SK-N-SH (cell line): Measurements from ENCODE around the gene BIRC3. TPM values are rescaled to one million over a fixed set of nuclear protein-coding genes. Genes with fewer than 3 reads are reported as not detected.

ENCODE experiments used
- CTCF ChIA-PET: fragments of 300-600, 350-600 bp; formaldehyde crosslinking; extraction: SDS; loops from one replicate; lab custom pipeline; 2021; lab: Yijun Ruan, JAX
- POLR2A ChIA-PET: fragments of 350-600 bp; sonication (Branson Sonifier 250); formaldehyde crosslinking; extraction: SDS; loops from one replicate; lab custom pipeline; 2020; ENCODE audit warnings: antibody characterized with exemption, inconsistent platforms; lab: Yijun Ruan, JAX
- DNase-seq: peaks from one replicate; pipeline ENCODE4 v3.0.0; 2012
- H2AFZ ChIP-seq: fragments of 200-600 bp; sonication (generic); 2 replicates; pipeline ENCODE4 v1.8.1; 2016; ENCODE audit warnings: antibody characterized with exemption, mild to moderate bottlenecking, low read depth
- H3F3A ChIP-seq: fragments of 200-600 bp; sonication (generic); replicated peaks from 2 replicates; pipeline ENCODE3; 2016; ENCODE audit warnings: antibody characterized with exemption, mild to moderate bottlenecking; ENCODE audit not compliant: insufficient read depth
- H3K27ac ChIP-seq, 2 experiments: fragments of 200-500 bp in 1 of 2; fragments of 200-600 bp in 1 of 2; sonication (Bioruptor generic) in 1 of 2; sonication (generic), shearing (Covaris generic) in 1 of 2; 2 replicates each; pipeline versions ENCODE4 v1.5.1 to v1.6.1; 2014 to 2016; ENCODE audit warnings: low read depth in 2 of 2, inconsistent platforms in 1 of 2, low read length in 1 of 2, mild to moderate bottlenecking in 1 of 2, mixed read lengths in 1 of 2
- H3K27me3 ChIP-seq: fragments of 200-600 bp; sonication (generic), shearing (Covaris generic); 2 replicates; pipeline ENCODE4 v1.6.1; 2016; ENCODE audit warnings: mixed run types; ENCODE audit not compliant: insufficient read depth
- H3K36me3 ChIP-seq, 2 experiments: fragments of 200-500 bp in 1 of 2; fragments of 200-600 bp in 1 of 2; sonication (Bioruptor generic) in 1 of 2; sonication (generic) in 1 of 2; replicated peaks in 1 of 2; 2 replicates each; pipeline versions ENCODE3 to v1.5.1; 2014 to 2016; ENCODE audit warnings: low read length in 1 of 2, mild to moderate bottlenecking in 1 of 2; ENCODE audit not compliant: insufficient read depth in 2 of 2, control insufficient read depth in 1 of 2
- H3K4me1 ChIP-seq, 2 experiments: fragments of 200-500 bp in 1 of 2; fragments of 200-600 bp in 1 of 2; sonication (Bioruptor generic) in 1 of 2; sonication (generic), shearing (Covaris generic) in 1 of 2; 2 replicates each; pipeline versions ENCODE4 v1.5.1 to v1.6.1; 2014 to 2016; ENCODE audit warnings: low read depth in 1 of 2, low read length in 1 of 2, mixed run types in 1 of 2; ENCODE audit not compliant: insufficient read depth in 2 of 2, control insufficient read depth in 1 of 2
- H3K4me2 ChIP-seq: fragments of 200-600 bp; sonication (generic), shearing (Covaris generic); 2 replicates; pipeline ENCODE4 v1.6.1; 2017; ENCODE audit warnings: mixed run types
- H3K4me3 ChIP-seq, 2 experiments: fragments of 200-500 bp in 1 of 2; fragments of 200-600 bp in 1 of 2; sonication (Bioruptor generic) in 1 of 2; sonication (generic), shearing (Covaris generic) in 1 of 2; 2 replicates each; pipeline versions ENCODE4 v1.5.1 to v1.8.1; 2014 to 2016; ENCODE audit warnings: low read depth in 2 of 2, inconsistent platforms in 1 of 2, low read length in 1 of 2, mild to moderate bottlenecking in 1 of 2, mixed read lengths in 1 of 2, moderate library complexity in 1 of 2
- H3K79me2 ChIP-seq: fragments of 200-600 bp; sonication (generic); 2 replicates; pipeline ENCODE4 v1.8.1; 2017; ENCODE audit warnings: mild to moderate bottlenecking; ENCODE audit not compliant: insufficient read depth
- H3K9ac ChIP-seq: fragments of 200-600 bp; sonication (generic); 2 replicates; pipeline ENCODE4 v1.6.1; 2017; ENCODE audit warnings: mixed run types
- H3K9me2 ChIP-seq: fragments of 200-600 bp; sonication (generic); 2 replicates; pipeline ENCODE4 v1.6.1; 2017; ENCODE audit warnings: mixed run types
- H3K9me3 ChIP-seq: fragments of 200-600 bp; sonication (generic); 2 replicates; pipeline ENCODE4 v1.6.1; 2017; ENCODE audit warnings: mixed run types, mild to moderate bottlenecking, moderate library complexity
- H4K20me1 ChIP-seq: fragments of 200-600 bp; sonication (generic); 2 replicates; pipeline ENCODE4 v1.6.1; 2017; ENCODE audit warnings: mild to moderate bottlenecking, mixed run types; ENCODE audit not compliant: insufficient read depth
- CTCF ChIP-seq: fragments of 200-600 bp; sonication (generic); IDR thresholded peaks from 2 replicates; pipeline ENCODE4 v1.6.1; 2017; ENCODE audit warnings: antibody characterized with exemption, mild to moderate bottlenecking, moderate library complexity
- ELF1 ChIP-seq: IDR thresholded peaks from 2 replicates; pipeline ENCODE4 v1.4.0; 2012
- EP300 ChIP-seq, 2 experiments: IDR thresholded peaks; 2 replicates each; pipeline versions ENCODE4 v1.4.0 to v1.6.1; 2012; ENCODE audit warnings: borderline replicate concordance in 1 of 2, low read depth in 1 of 2, low read length in 1 of 2
- EZH2phosphoT487 ChIP-seq: fragments of 200-600 bp; sonication (generic); IDR thresholded peaks from 2 replicates; pipeline ENCODE4 v1.6.1; 2017; ENCODE audit warnings: low read depth, mixed run types, mild to moderate bottlenecking, antibody characterized with exemption, moderate library complexity, borderline replicate concordance
- FOXM1 ChIP-seq: IDR thresholded peaks from 2 replicates; pipeline ENCODE4 v1.4.0; 2012; ENCODE audit warnings: low read depth, mild to moderate bottlenecking
- GATA2 ChIP-seq: sonication (generic); formaldehyde crosslinking; IDR thresholded peaks from 2 replicates; pipeline ENCODE4 v1.5.0; 2020; ENCODE audit warnings: mild to moderate bottlenecking, missing genetic modification reagents
- REST ChIP-seq: IDR thresholded peaks from 2 replicates; pipeline ENCODE4 v1.6.1; 2012; ENCODE audit warnings: mild to moderate bottlenecking, low read depth, low read length, moderate library complexity
- RFX5 ChIP-seq: IDR thresholded peaks from 2 replicates; pipeline ENCODE4 v1.6.1; 2012; ENCODE audit warnings: mild to moderate bottlenecking, improper control_type of control experiment, low read length
- RXRA ChIP-seq: IDR thresholded peaks from 2 replicates; pipeline ENCODE4 v1.4.0; 2012; ENCODE audit warnings: low read depth, mild to moderate bottlenecking, borderline replicate concordance
- SMC3 ChIP-seq: IDR thresholded peaks from 2 replicates; pipeline ENCODE4 v1.6.1; 2012; ENCODE audit warnings: low read depth, low read length, improper control_type of control experiment
- TEAD4 ChIP-seq: IDR thresholded peaks from 2 replicates; pipeline ENCODE4 v1.4.0; 2012; ENCODE audit warnings: mild to moderate bottlenecking, borderline replicate concordance; ENCODE audit not compliant: insufficient read depth
- USF2 ChIP-seq: fragments of 150-350 bp; IDR thresholded peaks from 2 replicates; pipeline ENCODE4 v1.6.1; 2017; ENCODE audit warnings: antibody characterized with exemption, low read length, low read depth, borderline replicate concordance
- WGBS: methylation state at CpG from one replicate; pipeline ENCODE4 v1.1.6; 2017; ENCODE audit warnings: low lambda C conversion rate; 5-methylcytosine and 5-hydroxymethylcytosine counted together
- polyA plus RNA-seq, 3 experiments: library from polyadenylated mRNA; depleted of rRNA; stranded (reverse); fragments of >200 nt; gene quantifications; 2 replicates each; pipeline ENCODE4 v1.2.3, GENCODE V29; 2012

Gene BIRC3
- polyA plus RNA-seq, 1 of the 3 experiments (the other 2 are of a cell fraction) = 0.46 TPM

GRCh38 chr11:102314784-102315183 is 2.5 kb upstream of the BIRC3 start:
- POLR2A ChIA-PET = interaction anchor here (0.9 kb wide), 1 partner anchor 26 kb away, joined by 3 read pairs; no protein-coding TSS in a partner anchor

GRCh38 chr11:102316346-102316904 is 859 bp upstream of the BIRC3 start:
- Histone ChIP-seq H3K27ac (no peak overlapping the region), H3K9ac (no peak overlapping the region; the same call in 1 of the 2 replicates), H3K4me1 (peaks cover 8 to 16% of the 10 kb centered on the region in 2 experiments; a peak in 2 of 4 replicates), H3F3A (peaks cover 14% of the 10 kb centered on the region), H4K20me1 (no peaks in the 10 kb centered on the region), H3K79me2 (no peaks in the 10 kb centered on the region; the same call in 1 of the 2 replicates), H3K9me3 (no peaks in the 10 kb centered on the region), H3K4me2 (peak overlapping the region; percentile 90; the same call in 1 of the 2 replicates), H3K9me2 (no peaks in the 10 kb centered on the region), H3K36me3 (no peaks in the 10 kb centered on the region), H3K27me3 (no peaks in the 10 kb centered on the region), H3K4me3 (no peak overlapping the region), H2AFZ (peak overlapping the region; percentile 27; the same call in 1 of the 2 replicates)
- TF ChIP-seq RFX5 = no peak
- peak; percentile 10; the same call in 1 of the 2 replicates for TF ChIP-seq GATA2 (CRISPR knock-in tag)
- DNase-seq = no peak
- WGBS = 56% methylated on average over 4 of the region's 4 CpGs
- ChIA-PET POLR2A (interaction anchor here (0.7 kb wide), 1 partner anchor 172 kb away, joined by 3 read pairs; no protein-coding TSS in a partner anchor), CTCF (interaction anchor here (0.6 to 1.9 kb wide), 5 partner anchors 9 to 120 kb away, joined by 3 to 13 read pairs (median 4); no protein-coding TSS in a partner anchor)

More at GRCh38 chr11:102314784-102315183, 2.5 kb upstream of the BIRC3 start:
- no peaks in the 10 kb centered on the region for H3K36me3 ChIP-seq
- H3K27me3 ChIP-seq = no peaks in the 10 kb centered on the region
- no peak overlapping the region for H2AFZ ChIP-seq
- DNase-seq = no peak
- H3K9me2 ChIP-seq = no peaks in the 10 kb centered on the region
- H3K27ac ChIP-seq = no peak overlapping the region
- no peak overlapping the region for H3K4me2 ChIP-seq
- no peak overlapping the region for H3K4me3 ChIP-seq
- CTCF ChIA-PET = interaction anchor here (0.6 to 1.8 kb wide), 7 partner anchors 9 to 29 kb away, joined by 3 to 4 read pairs (median 3); no protein-coding TSS in a partner anchor
- H3K9ac ChIP-seq = no peak overlapping the region
- peaks cover 8 to 16% of the 10 kb centered on the region in 2 experiments; a peak in 2 of 4 replicates for H3K4me1 ChIP-seq
- H3K79me2 ChIP-seq = no peaks in the 10 kb centered on the region; the same call in 1 of the 2 replicates
- WGBS = 77% methylated on average over 2 of the region's 2 CpGs
- H3K9me3 ChIP-seq = no peaks in the 10 kb centered on the region
- TF ChIP-seq EP300 (IDR thresholded peaks at IDR 0.05; ENCODE audit: borderline replicate concordance in 1 of 2, low read depth in 1 of 2, low read length in 1 of 2) = no peak
- H3F3A ChIP-seq = peaks cover 14% of the 10 kb centered on the region
- H4K20me1 ChIP-seq = no peaks in the 10 kb centered on the region

- POLR2A ChIA-PET = no interaction called here
- no peak for TF ChIP-seq EP300 (IDR thresholded peaks at IDR 0.05; ENCODE audit: borderline replicate concordance in 1 of 2, low read depth in 1 of 2, low read length in 1 of 2)
- no peak for TF ChIP-seq RFX5
- TF ChIP-seq USF2 = no peak
- TF ChIP-seq FOXM1 = no peak
- no peak for TF ChIP-seq SMC3
- TF ChIP-seq REST = no peak
- no peak for TF ChIP-seq EZH2phosphoT487
- no peak for TF ChIP-seq TEAD4
- TF ChIP-seq RXRA = no peak
- no peak for TF ChIP-seq ELF1
- no peak for TF ChIP-seq CTCF
Observed at GRCh38 chr11:102317768-102318103, 452 bp downstream of the BIRC3 start.

More at GRCh38 chr11:102317768-102318103, 452 bp downstream of the BIRC3 start:
- Histone ChIP-seq H3K27ac (peak overlapping the region in 1 of 2 experiments; percentile 41; a peak in 1 of 4 replicates), H3K4me1 (peaks cover 8 to 16% of the 10 kb centered on the region in 2 experiments; a peak in 3 of 4 replicates), H3K27me3 (no peaks in the 10 kb centered on the region), H3K4me2 (peak overlapping the region; percentile 90), H3K79me2 (peaks cover 3% of the 10 kb centered on the region; the same call in 1 of the 2 replicates), H3K36me3 (no peaks in the 10 kb centered on the region), H2AFZ (peak overlapping the region; percentile 78), H3K4me3 (peak overlapping the region; percentile 52 to 66), H4K20me1 (no peaks in the 10 kb centered on the region), H3K9me3 (no peaks in the 10 kb centered on the region), H3K9ac (peak overlapping the region; percentile 39), H3F3A (peaks cover 22% of the 10 kb centered on the region), H3K9me2 (no peaks in the 10 kb centered on the region)
- CTCF ChIA-PET = interaction anchor here (0.6 to 1.9 kb wide), 6 partner anchors 10 to 73 kb away, joined by 3 to 7 read pairs (median 4); no protein-coding TSS in a partner anchor
- WGBS = 49% methylated on average over 7 of the region's 7 CpGs
- no peak for DNase-seq
